Measurements from ENCODE around the gene NUDT3.
"Not testable (repeated sequence)": the region's sequence is repeated elsewhere in the genome, so short reads cannot be mapped to it uniquely, and the experiment has no call there.

NUDT3 gene

DNA sequence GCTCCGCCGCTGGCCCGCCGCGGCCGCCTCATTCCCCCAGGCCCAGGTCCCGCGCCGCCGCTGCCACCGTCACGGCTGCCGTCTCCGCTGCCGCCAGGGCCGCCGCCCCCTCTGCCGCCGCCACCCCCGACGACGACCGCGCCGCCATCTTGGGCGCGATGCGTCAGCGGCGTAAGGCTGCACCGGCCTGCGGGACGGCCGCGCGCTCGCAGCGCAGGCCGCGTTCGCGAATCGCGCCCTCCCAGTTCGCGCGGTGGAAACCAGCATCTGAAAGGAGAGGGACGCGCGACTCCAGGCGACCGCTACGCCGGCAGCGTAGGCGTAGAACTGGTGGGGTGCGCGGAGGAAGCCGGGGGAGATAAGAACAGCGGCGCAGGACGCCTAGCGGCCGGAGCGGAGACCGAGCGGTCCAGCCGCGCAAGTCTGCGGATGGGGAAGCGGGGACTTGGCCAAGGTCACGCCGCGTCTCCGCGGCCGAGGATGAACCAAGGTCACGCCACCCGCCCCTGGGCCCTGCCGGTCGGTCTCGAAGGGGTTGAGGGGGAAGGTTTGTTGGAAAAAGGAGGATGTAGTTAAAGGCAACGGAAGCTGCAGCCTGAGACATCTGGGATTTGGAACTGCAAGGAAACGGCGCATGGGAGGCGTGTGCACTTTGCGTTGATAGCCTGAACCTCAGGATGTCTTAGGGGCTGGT, at the start of gene NUDT3:
TSS of gene NUDT3 (minus strand) at position 173 of the 694 bp plus-strand sequence. CDS start 307 bp downstream, outside the sequence.
- peak; percentile 94 for DNase-seq (ENCODE audit: low spot score)

- DNase-seq (ENCODE audit: low spot score) = no peak
Observed at GRCh38 chr6:34441526-34441925, 49.1 kb upstream of the NUDT3 start.

DNA sequence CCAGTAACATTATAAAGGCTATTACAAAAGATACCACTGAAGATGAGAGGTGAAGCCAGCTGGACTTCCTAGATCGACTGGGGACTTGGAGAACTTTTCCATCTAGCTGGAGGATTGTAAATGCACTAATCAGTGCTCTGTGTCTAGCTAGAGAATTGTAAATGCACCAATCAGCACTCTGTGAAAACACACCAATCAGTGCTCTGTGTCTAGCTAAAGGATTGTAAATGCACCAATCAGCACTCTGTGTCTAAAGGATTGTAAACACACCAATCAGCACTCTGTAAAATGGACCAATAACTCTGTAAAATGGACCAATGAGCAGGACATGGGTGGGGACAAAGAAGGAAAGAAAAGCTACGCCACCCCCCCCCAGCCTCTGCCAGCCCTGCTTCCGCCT, 47.0 kb upstream of the NUDT3 start:
- DNase-seq (ENCODE audit: low spot score) = no peak

- no peak for DNase-seq (ENCODE audit: low spot score)
Observed at GRCh38 chr6:34438705-34439104, 46.2 kb upstream of the NUDT3 start.

- DNase-seq (ENCODE audit: low spot score) = no peak
Observed at GRCh38 chr6:34437644-34437970, 45.1 kb upstream of the NUDT3 start.

DNA sequence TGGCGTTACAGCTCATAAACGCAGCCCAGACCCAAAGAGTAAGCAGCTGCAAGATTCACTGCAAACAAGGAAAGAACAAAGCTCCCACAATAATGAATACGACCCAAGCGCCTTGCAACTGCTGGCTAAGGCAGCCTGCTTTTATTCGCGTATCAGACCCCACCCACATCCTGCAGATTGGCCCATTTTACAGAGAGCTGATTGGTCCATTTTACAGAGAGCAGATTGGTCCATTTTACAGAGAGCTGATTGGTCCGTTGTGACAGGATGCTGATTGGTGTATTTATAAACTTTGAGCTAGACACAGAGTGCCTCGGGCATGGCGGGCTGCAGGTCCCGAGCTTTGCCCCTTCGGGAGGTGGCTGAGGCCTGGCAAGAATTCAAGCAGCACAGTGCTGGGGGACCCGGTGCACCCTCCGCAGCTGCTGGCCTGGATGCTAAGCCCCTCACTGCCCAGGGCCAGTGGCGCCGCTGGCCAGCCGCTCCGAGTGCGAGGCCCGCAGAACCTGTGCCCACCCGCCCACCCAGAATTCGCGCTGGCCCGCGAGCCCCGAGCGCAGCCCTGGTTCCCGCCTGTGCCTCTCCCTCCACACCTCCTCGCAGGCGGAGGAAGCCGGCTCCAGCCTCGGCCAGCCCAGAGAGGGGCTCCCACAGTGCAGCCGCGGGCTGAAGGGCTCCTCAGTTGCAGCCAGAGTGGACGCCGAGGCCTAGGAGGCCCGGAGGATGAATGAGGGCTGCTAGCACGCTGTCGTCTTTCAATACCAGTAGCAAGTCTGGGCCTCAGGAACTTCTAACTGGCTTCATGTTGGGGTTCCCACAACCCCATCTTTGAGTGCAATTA, 44.6 kb upstream of the NUDT3 start:
- DNase-seq (ENCODE audit: low spot score) = no peak

DNA sequence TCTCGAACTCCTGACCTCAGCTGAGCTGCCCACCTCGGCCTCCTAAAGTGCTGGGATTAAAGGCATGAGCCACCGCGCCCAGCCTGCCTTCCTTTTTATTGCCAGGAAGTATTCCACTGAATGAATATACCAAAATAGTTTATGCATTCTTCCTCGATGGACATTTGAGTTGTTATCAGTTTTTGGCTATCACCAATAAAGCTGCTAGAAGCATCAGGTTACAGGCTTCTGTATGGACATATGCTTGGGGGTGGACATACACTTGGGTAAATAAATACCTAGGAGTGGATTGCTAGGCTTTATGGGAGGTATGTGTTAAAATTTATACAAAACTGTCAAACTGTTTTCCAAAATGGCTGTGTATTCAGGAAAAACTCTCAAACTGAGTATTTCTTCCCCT, 43.4 kb upstream of the NUDT3 start:
- DNase-seq (ENCODE audit: low spot score) = no peak

DNA sequence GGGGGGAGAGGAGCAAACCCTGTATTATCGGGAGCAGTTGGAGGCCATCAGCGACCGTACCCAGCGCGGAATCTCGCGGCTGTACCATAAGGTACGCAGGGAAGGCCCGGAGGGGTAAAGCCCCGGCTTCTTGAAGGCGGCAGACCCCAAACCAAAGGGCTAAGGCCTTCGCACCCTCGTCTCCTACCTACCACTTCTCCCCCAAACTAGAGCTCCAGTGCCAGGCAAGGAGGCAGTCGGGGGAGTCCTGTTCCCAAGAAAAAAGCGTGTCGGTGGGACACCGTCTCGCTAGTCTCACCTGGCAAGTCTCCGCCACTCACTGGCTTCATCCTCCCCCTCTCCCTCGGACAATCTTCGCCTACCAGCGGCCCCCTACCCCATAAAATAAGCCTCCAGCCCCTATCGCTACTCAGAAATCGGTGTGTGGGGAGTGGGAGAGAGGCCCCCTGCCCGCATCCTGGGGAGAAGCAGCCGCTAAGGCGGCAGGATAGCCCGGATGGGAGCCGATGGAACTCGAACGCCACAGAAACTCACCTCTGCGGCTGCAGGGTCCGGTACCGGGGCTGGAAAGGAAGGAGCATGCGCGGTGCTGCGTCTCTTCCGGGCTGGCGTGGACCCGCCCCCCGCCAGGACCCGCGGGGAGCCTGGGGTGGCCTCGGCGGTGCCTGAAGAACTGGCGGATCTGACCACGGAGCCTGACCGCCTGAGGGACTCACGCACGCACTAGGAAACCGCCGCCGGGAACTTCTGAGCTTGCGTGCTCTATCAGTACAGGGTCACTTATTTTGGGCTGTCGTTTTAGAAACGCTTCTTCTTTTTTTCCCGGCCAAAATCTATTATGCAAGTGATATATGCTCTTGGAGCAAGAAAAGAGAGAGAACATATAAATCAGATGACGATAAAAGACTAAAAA, 33.3 kb upstream of the NUDT3 start, which contains the start of gene RPS10:
TSS of gene RPS10 (minus strand) at position 572 of the 913 bp plus-strand sequence. CDS start 848 bp downstream, outside the sequence.
- peak; percentile 85 for DNase-seq (ENCODE audit: low spot score)

DNA sequence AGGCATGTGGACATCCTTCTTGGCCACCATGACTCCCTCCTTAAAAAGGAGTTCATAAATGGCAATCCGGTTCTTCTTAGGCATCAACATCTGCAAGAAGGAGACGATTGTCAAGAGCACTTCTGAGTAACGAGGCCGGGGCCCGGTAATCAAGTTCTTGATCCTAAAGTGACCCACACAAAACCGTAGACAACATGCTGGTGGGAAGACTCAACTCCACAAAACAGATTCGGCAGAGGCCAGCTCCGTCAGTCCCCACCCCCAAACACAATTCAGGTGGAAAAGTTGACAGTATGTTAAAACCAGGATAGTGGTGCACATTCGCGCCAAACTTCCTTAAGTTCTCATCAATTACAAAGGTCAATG, 32.6 kb upstream of the NUDT3 start:
- DNase-seq (ENCODE audit: low spot score) = no peak

DNA sequence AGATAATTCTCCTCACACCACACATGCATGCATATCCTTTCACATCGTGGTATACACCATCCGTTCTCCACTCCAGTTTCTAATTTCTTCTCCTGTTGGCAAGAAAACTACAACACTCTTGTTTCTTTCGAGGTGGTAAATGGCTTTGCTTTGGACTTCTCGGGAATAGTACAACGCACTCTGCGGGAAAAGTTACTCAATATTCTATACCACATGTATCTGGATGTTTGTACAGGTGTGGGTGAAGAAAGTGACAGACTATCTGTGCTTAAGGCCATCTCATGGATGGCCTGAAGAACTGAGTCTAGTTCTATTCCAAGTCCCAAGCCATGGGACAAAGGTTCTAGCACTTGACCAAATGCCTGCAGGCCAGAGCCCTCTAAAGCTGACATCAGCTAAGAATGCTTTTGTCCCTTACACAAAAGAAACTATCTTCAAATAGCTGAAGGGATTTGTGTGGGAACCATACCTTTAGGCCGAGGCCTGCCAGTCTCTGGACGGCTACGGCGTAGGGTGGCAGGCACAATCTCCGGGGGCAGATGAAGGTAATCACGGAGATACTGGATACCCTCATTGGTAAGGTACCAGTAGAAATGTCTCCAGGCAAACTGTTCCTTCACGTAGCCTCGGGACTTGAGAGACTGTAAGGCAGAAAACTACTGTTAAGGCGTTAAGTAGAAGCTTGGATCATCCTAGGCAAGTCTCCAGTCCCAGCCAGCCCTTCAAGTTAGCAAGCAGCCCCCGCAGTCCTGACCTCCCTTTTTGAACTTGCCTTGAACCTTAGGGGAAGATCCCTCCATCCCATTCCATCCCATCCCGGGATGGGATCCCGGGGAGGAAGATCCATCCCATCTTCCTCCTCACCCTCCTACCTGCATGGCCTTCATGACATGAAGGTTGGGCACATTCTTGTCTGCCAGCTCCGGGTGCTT, 32.0 kb upstream of the NUDT3 start:
- DNase-seq (ENCODE audit: low spot score) = no peak

DNA sequence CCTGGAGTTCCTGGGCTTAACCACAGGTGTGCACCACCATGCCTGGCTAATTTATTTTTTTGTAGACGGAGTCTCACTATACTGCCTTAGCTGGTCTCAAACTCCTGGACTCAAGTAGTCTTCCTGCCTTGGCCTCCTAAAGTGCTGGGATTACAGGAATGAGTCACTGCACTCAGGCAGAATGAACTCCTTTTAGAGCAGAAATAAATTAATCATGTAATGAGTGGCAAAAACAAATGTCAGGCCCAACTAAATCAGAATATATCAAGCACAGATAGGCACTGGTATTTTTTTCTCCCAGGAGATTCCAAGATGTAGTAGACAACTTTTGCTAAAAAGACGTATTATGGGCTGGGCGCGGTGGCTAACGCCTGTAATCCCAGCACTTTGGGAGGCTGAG, 30.8 kb upstream of the NUDT3 start:
- DNase-seq (ENCODE audit: low spot score) = no peak

DNA sequence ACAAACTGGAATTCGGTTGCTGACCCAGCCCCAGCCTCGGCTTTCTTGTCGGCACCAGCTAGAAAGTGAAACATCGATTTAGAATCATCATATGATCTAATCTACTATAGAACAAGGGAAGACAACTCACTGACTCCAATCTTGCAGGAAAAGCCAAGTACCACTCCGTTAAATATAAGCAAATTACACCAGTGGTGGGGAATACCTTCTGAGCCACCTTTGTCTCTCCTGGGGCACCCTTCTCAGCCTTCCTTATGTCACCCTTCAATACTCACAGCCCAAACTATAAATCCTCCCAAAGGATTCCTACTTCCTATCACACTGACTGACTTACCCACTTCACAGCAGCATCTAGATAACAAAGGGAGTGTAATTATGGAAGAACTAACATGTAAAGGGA, 25.9 kb upstream of the NUDT3 start:
- no peak for DNase-seq (ENCODE audit: low spot score)

DNA sequence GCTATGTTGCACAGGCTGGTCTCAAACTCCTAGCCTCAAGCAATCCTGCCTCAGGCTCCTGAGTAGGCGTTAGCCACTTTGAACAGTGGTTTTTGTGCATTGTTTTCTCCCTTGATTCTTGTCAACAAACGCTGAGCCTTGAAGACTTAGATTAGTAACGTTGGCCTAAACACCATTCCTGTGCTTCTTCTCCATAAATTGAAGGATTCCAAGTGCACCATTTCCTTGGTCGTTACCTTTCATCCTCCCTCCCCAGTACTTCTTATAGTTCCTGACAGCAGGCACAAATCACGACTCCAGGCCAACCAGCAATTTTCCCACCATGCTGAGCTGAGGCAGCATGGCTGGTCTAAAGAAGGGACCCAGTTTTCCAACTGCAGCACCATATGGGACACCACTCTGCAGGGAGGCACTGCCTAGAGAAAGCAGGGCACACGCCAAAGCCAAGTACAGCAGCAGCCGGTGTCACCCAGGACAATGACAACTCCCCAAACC, 24.5 kb upstream of the NUDT3 start:
- no peak for DNase-seq (ENCODE audit: low spot score)

GRCh38 chr6:34414999-34415858, 22.8 kb upstream of the NUDT3 start:
- DNase-seq (ENCODE audit: low spot score) = peak; percentile 93

GRCh38 chr6:34412643-34413214, 20.3 kb upstream of the NUDT3 start:
- no peak for DNase-seq (ENCODE audit: low spot score)

DNA sequence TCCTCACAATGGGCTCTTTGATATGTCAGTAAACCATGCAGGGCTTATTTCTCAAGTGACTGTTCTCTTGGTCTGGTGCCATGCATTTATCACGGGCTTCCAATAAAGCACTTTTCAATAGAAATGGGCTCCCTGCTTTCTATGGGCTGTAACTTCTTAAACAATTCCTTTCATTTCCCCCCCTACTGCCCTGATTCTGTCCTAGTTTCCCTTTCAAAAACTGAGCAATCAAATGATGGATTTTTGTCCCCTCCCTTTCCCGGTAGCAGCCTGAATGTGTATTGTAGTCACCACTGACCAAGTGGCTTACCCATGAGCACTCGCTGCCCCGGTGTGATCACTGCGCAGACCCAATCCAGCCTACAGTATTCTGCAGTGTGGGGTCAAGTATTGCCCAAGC, 19.5 kb upstream of the NUDT3 start:
- peak; percentile 88 for DNase-seq (ENCODE audit: low spot score)

GRCh38 chr6:34407915-34408314, 15.4 kb upstream of the NUDT3 start:
- not testable (repeated sequence) for DNase-seq (ENCODE audit: low spot score)

- DNase-seq (ENCODE audit: low spot score) = no peak
Observed at GRCh38 chr6:34396518-34396917, 4.0 kb upstream of the NUDT3 start.

GRCh38 chr6:34393966-34394305, 1.5 kb upstream of the NUDT3 start:
- DNase-seq (ENCODE audit: low spot score) = no peak
